Brain microvascular endothelial cell (primary cell): ENCODE results near the gene CKAP2L.

ENCODE experiments used
- DNase-seq: peaks from one replicate; pipeline ENCODE4 v3.0.0-alpha.2; 2020
- H3K27ac ChIP-seq: fragments of 250-450 bp; sonication (Bioruptor Pico); 2 replicates; pipeline ENCODE4 v1.5.1; 2020; ENCODE audit warnings: mild to moderate bottlenecking, moderate library complexity
- H3K27me3 ChIP-seq: fragments of 250-450 bp; sonication (Bioruptor Pico); replicated peaks from 2 replicates; pipeline ENCODE4 v1.5.1; 2020; ENCODE audit warnings: mild to moderate bottlenecking
- H3K36me3 ChIP-seq: fragments of 250-450 bp; sonication (Bioruptor Pico); replicated peaks from 2 replicates; pipeline ENCODE4 v1.5.1; 2020; ENCODE audit warnings: mild to moderate bottlenecking
- H3K4me3 ChIP-seq: 2 replicates; pipeline ENCODE4 v1.5.1; 2011; ENCODE audit warnings: low read depth, mild to moderate bottlenecking, control low read depth, low read length, moderate library complexity
- in situ Hi-C: cut with HindIII; loops from 2 replicates; pipeline ENCODE4 v1.10.0; 2017; ENCODE audit warnings: low sequenced_read_pairs, low pct_ligation_motif_present
- TF ChIP-seq, protein P1 (sequence below): IDR thresholded peaks from 2 replicates; pipeline ENCODE4 v1.5.1; 2011; ENCODE audit warnings: low read depth, mild to moderate bottlenecking, moderate library complexity, low read length, control low read depth, inconsistent platforms; ENCODE audit errors: missing control alignments

CKAP2L gene

DNA sequence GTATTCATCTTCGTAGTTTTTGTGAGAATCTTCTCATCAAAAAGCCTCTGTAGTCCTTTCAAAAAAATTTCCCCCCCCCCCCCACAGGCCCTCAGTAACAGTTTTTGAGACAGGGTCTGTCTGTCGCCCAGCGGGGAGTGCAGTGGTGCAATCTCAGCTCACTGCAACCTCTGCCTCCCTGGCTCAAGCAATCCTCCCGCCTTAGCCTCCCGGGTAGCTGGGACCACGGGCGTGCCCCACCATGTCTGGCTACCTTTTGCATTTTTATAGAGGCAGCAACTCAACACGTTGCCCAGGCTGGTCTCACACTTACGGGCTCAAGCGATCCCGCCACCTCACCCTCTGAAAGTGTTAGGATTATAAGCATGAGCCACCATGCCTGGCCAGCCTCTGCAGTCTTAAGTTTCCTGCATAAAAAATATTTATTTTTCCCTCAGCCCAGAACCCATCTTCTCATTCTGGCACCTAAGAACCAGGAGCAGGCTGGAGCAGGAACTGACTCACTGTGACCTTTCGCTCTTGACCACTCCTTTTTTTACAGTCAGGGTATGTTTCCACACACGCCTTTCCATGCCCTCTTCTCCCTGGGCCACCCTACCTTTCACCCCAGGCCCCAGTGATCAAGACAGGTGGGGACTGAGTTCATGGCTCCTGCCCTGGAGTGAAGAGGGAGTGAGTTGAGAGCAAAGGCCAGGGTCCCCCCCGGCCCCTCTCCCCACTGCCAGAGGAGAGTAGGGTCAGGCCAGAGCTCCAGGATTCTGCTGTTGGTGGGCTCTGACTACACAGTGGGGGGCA lies 76.1 kb downstream of the CKAP2L start:
- H3K36me3 ChIP-seq = no peaks in the 10 kb centered on the region
- no peaks in the 10 kb centered on the region for H3K27me3 ChIP-seq
- no peak for DNase-seq
- TF ChIP-seq, protein P1, sequence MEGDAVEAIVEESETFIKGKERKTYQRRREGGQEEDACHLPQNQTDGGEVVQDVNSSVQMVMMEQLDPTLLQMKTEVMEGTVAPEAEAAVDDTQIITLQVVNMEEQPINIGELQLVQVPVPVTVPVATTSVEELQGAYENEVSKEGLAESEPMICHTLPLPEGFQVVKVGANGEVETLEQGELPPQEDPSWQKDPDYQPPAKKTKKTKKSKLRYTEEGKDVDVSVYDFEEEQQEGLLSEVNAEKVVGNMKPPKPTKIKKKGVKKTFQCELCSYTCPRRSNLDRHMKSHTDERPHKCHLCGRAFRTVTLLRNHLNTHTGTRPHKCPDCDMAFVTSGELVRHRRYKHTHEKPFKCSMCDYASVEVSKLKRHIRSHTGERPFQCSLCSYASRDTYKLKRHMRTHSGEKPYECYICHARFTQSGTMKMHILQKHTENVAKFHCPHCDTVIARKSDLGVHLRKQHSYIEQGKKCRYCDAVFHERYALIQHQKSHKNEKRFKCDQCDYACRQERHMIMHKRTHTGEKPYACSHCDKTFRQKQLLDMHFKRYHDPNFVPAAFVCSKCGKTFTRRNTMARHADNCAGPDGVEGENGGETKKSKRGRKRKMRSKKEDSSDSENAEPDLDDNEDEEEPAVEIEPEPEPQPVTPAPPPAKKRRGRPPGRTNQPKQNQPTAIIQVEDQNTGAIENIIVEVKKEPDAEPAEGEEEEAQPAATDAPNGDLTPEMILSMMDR = no peak
- in situ Hi-C loops = no loop called here
- H3K27ac ChIP-seq = no peak overlapping the region
- no peak overlapping the region for H3K4me3 ChIP-seq

DNA sequence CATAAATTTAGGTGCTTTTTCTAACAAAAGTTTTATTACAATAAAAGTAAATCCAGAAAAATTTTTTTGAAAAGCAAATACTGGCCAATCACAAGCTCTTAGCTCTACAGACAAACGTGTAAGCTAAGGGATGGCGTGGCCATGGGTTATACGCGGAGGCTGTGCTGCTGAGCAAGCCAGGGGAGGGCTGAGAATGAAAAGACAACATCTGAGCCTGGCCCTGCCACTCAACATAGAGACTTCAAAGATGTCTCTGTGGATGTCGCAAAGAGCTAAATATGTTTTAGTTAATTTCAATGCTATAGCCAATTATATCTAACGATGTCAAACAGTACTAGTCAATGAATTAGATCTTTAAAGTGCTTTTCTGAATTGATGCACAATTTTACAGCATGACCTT lies 76.9 kb downstream of the CKAP2L start:
- in situ Hi-C loops = no loop called here

More for the DNA sequence above, 76.9 kb downstream of the CKAP2L start:
- Histone ChIP-seq H3K27me3 (no peaks in the 10 kb centered on the region), H3K36me3 (no peaks in the 10 kb centered on the region), H3K27ac (no peak overlapping the region), H3K4me3 (no peak overlapping the region)
- no peak for DNase-seq
- TF ChIP-seq, protein P1 = no peak
